Neuronal stem cell (in vitro differentiated cells): ENCODE data around the gene SLC35G6.

ENCODE experiments used
- DNase-seq: peaks from one replicate; pipeline ENCODE4 v3.0.0-alpha.2; 2013; ENCODE audit warnings: low spot score
- H2AFZ ChIP-seq: one replicate; pipeline ENCODE4 v1.6.1; 2013; ENCODE audit warnings: mild to moderate bottlenecking, low read length, inconsistent platforms
- H2AK5ac ChIP-seq: 2 replicates; pipeline ENCODE4 v1.6.1; 2013; ENCODE audit warnings: low read depth, mild to moderate bottlenecking, inconsistent platforms, low read length, moderate library complexity, mixed read lengths
- H2BK120ac ChIP-seq: 2 replicates; pipeline ENCODE4 v1.6.1; 2013; ENCODE audit warnings: low read depth, mild to moderate bottlenecking, inconsistent platforms, low read length, moderate library complexity, mixed read lengths
- H2BK12ac ChIP-seq: one replicate; pipeline ENCODE4 v1.6.1; 2013; ENCODE audit warnings: low read length, inconsistent platforms
- H2BK15ac ChIP-seq: 2 replicates; pipeline ENCODE4 v1.6.1; 2013; ENCODE audit warnings: mild to moderate bottlenecking, low read length, inconsistent platforms, mixed read lengths
- H2BK5ac ChIP-seq: one replicate; pipeline ENCODE4 v1.6.1; 2013; ENCODE audit warnings: inconsistent platforms, mild to moderate bottlenecking, low read length, moderate library complexity
- H3K14ac ChIP-seq: one replicate; pipeline ENCODE4 v1.6.1; 2013; ENCODE audit warnings: low read length, inconsistent platforms
- H3K18ac ChIP-seq: 2 replicates; pipeline ENCODE4 v1.6.1; 2013; ENCODE audit warnings: low read length, inconsistent platforms
- H3K23ac ChIP-seq: 2 replicates; pipeline ENCODE4 v1.6.1; 2013; ENCODE audit warnings: low read depth, mild to moderate bottlenecking, mixed read lengths, low read length, inconsistent platforms; ENCODE audit not compliant: poor library complexity
- H3K27ac ChIP-seq: replicated peaks from 3 replicates; pipeline ENCODE4 v1.5.1; 2013; ENCODE audit warnings: low read length, inconsistent platforms
- H3K27me3 ChIP-seq, 3 experiments: 2 replicates each; pipeline ENCODE4 v1.6.1; 2013; ENCODE audit warnings: low read length in 3 of 3, mild to moderate bottlenecking in 2 of 3, inconsistent platforms in 1 of 3, low read depth in 1 of 3, mixed read lengths in 1 of 3, moderate library complexity in 1 of 3; ENCODE audit not compliant: control insufficient read depth in 3 of 3, insufficient read depth in 3 of 3
- H3K36me3 ChIP-seq, 2 donors: replicated peaks in 1 of 2; 2 replicates each; pipeline ENCODE4 v1.6.1; 2013; ENCODE audit warnings: low read length in 2 of 2; ENCODE audit not compliant: control insufficient read depth in 2 of 2, insufficient read depth in 2 of 2
- H3K4ac ChIP-seq: 2 replicates; pipeline ENCODE4 v1.6.1; 2013; ENCODE audit warnings: inconsistent platforms, mild to moderate bottlenecking, low read length, moderate library complexity
- H3K4me1 ChIP-seq, 2 donors: 1 replicate in 1 of 2; 2 replicates in 1 of 2; pipeline ENCODE4 v1.6.1; 2013; ENCODE audit warnings: low read length in 2 of 2, low read depth in 1 of 2; ENCODE audit not compliant: control insufficient read depth in 2 of 2, insufficient read depth in 1 of 2
- H3K4me2 ChIP-seq: one replicate; pipeline ENCODE4 v1.6.1; 2013; ENCODE audit warnings: mild to moderate bottlenecking, low read length, inconsistent platforms; ENCODE audit not compliant: insufficient read depth, poor library complexity, severe bottlenecking
- H3K4me3 ChIP-seq, 2 donors: 2 replicates each; pipeline ENCODE4 v1.5.1; 2013; ENCODE audit warnings: low read length in 2 of 2, mild to moderate bottlenecking in 2 of 2, inconsistent platforms in 1 of 2, moderate library complexity in 1 of 2
- H3K79me1 ChIP-seq: one replicate; pipeline ENCODE4 v1.6.1; 2013; ENCODE audit warnings: low read depth, mild to moderate bottlenecking, inconsistent platforms, low read length, moderate library complexity
- H3K9ac ChIP-seq: one replicate; pipeline ENCODE4 v1.6.1; 2013; ENCODE audit warnings: mild to moderate bottlenecking, low read depth, low read length, inconsistent platforms; ENCODE audit not compliant: poor library complexity
- H3K9me3 ChIP-seq, 2 donors: replicated peaks in 1 of 2; 2 replicates each; pipeline versions ENCODE3 to v1.6.1; 2013; ENCODE audit warnings: low read length in 2 of 2, mild to moderate bottlenecking in 2 of 2, inconsistent platforms in 1 of 2, low read depth in 1 of 2, mixed read lengths in 1 of 2, moderate library complexity in 1 of 2; ENCODE audit not compliant: control insufficient read depth in 2 of 2, insufficient read depth in 1 of 2
- H4K8ac ChIP-seq: one replicate; pipeline ENCODE4 v1.6.1; 2013; ENCODE audit warnings: low read depth, mild to moderate bottlenecking, inconsistent platforms, low read length, moderate library complexity
- H4K91ac ChIP-seq: one replicate; pipeline ENCODE4 v1.6.1; 2013; ENCODE audit warnings: low read length, low read depth, mild to moderate bottlenecking, inconsistent platforms; ENCODE audit not compliant: poor library complexity
- WGBS, 2 donors: extraction: QIAGEN DNeasy Blood & Tissue Kit; methylation state at CpG; one replicate each; pipeline ENCODE4 v1.1.7; 2013; ENCODE audit warnings: missing lambda C conversion rate in 2 of 2, mixed read lengths in 1 of 2; ENCODE audit not compliant: insufficient read length in 2 of 2, insufficient replicate concordance in 1 of 2; ENCODE audit errors: extremely low coverage in 2 of 2; 5-methylcytosine and 5-hydroxymethylcytosine counted together

Gene SLC35G6

DNA sequence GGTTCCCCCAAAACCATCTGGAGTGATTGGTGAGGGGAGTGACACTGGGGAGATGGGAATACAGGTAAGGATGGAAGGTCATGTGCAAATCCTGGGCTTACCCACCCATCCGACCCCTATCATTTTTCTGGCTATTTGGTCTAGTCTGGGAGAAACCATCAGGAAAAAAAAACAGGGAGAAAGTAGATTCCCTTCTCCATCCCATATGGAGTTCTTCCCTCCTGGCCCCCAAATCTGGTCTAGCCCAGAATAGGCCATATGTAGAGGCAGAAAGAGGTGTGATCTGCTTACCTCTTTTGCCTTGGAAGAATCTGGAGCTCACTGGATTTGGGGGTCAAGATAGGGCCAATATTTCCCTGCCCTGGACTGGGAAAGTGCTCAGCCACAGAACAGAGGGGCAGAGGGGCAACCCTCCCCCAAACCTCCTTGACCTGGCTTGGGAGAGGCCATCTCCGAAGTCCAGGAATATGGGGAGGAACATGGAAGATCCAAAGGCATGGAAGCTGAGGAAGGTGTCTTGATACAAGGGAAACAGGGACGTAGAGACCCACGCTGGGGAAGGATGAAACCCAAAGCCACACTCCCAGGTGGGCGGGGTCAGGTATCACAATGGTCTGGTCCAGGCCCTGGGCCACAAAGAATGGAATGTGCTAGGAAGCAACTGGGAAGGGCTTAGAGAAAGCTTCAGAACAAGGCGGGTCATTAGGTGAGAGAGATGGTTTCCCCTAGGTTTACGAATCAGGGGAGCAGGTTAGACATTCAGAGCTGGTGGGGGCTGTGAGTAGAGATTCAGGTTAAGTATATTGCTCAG, 20.2 kb upstream of the SLC35G6 start:
- peaks cover 5% of the 10 kb centered on the region for H3K79me1 ChIP-seq
- peaks cover 0 to 4% of the 10 kb centered on the region in 2 donors for H3K9me3 ChIP-seq
- H2BK12ac ChIP-seq: no peak overlapping the region
- DNase-seq: no peak
- H2AK5ac ChIP-seq: peak overlapping the region; percentile 98
- no peak overlapping the region for H3K14ac ChIP-seq
- H2BK120ac ChIP-seq: no peak overlapping the region
- no CpG with 5 or more reads among the region's 7 CpGs for whole genome bisulfite sequencing, 2 donors
- no peak overlapping the region for H3K4me3 ChIP-seq
- H3K27ac ChIP-seq: peak overlapping the region; percentile 12
- peaks cover 3 to 30% of the 10 kb centered on the region in 2 donors for H3K36me3 ChIP-seq
- H2AFZ ChIP-seq: no peak overlapping the region
- peak overlapping the region; percentile 49 for H3K18ac ChIP-seq
- H2BK15ac ChIP-seq: no peak overlapping the region
- no peaks in the 10 kb centered on the region for H3K27me3 ChIP-seq
- H3K4me1 ChIP-seq: peaks cover 0 to 10% of the 10 kb centered on the region in 2 donors
- peak overlapping the region; percentile 62 for H2BK5ac ChIP-seq
- no peak overlapping the region for H3K4ac ChIP-seq
- no peak overlapping the region for H4K8ac ChIP-seq
- no peak overlapping the region for H3K23ac ChIP-seq
- no peak overlapping the region for H3K9ac ChIP-seq
- H3K4me2 ChIP-seq: no peak overlapping the region
- no peak overlapping the region for H4K91ac ChIP-seq

DNA sequence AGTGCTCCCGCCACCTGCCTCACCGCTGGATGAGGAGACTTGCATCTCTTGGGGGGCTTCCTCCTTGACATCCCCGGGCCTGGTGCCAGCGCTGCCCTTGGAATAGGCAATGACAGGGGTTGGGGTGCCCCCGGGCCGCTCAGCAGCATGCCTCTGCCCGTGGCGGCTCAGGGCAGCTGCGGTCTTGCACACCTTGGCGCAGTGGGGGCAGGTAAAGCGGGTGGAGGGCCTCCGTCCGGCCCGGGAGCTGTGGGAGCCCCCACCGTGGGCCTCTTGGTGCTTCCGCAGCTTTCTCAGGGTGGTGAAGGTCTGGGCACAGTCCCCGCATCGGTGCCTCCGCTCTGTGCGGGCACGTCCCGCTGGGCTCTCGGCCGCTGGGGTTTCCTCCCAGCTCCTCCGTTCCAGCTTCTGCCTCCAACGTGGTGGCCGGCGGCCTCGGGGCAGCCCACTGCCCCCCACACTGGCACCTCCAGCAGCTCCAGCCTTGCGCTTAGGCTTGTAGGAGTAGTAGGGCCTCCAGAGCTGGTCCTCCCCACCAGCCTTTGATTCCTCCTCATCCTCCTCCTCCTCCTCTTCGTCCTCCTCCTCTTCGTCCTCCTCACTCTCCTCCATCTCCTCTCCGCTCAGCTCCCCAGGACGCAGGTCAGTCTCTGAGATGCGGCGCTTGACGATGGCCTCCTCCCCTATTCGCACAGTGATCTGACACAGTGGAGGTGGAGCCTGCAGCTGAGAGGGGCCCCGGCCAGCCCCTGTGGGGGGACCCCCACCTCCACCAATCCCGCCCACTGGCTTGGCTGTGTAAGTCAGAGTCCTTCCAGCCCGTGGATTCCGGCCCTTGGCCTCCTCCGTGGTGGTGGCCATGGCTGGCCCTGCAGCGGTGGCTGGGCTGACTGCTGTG, 18.5 kb upstream of the SLC35G6 start:
- peak overlapping the region; percentile 98 for H2AK5ac ChIP-seq
- peak overlapping the region; percentile 63 for H2BK15ac ChIP-seq
- H3K36me3 ChIP-seq: peaks cover 5 to 36% of the 10 kb centered on the region in 2 donors
- H2BK120ac ChIP-seq: no peak overlapping the region
- peaks cover 5 to 10% of the 10 kb centered on the region in 2 donors for H3K4me1 ChIP-seq
- peak overlapping the region; percentile 7 for H4K91ac ChIP-seq
- H2AFZ ChIP-seq: no peak overlapping the region
- no peak overlapping the region for H3K27ac ChIP-seq
- H3K9me3 ChIP-seq: no peaks in the 10 kb centered on the region
- 100% methylated on average over 2 of the region's 44 CpGs; no CpG with 5 or more reads in 1 of the 2 donors for WGBS, 2 donors
- no peak overlapping the region for H3K4me3 ChIP-seq
- peak overlapping the region; percentile 75 for H2BK12ac ChIP-seq
- H3K18ac ChIP-seq: peak overlapping the region; percentile 51
- no peak overlapping the region for H2BK5ac ChIP-seq
- no peaks in the 10 kb centered on the region for H3K27me3 ChIP-seq
- no peak overlapping the region for H3K9ac ChIP-seq
- no peak overlapping the region for H3K23ac ChIP-seq
- H3K4ac ChIP-seq: no peak overlapping the region
- H3K4me2 ChIP-seq: no peak overlapping the region
- H4K8ac ChIP-seq: no peak overlapping the region
- no peak for DNase-seq
- peak overlapping the region; percentile 83 for H3K14ac ChIP-seq
- H3K79me1 ChIP-seq: peaks cover 8% of the 10 kb centered on the region

DNA sequence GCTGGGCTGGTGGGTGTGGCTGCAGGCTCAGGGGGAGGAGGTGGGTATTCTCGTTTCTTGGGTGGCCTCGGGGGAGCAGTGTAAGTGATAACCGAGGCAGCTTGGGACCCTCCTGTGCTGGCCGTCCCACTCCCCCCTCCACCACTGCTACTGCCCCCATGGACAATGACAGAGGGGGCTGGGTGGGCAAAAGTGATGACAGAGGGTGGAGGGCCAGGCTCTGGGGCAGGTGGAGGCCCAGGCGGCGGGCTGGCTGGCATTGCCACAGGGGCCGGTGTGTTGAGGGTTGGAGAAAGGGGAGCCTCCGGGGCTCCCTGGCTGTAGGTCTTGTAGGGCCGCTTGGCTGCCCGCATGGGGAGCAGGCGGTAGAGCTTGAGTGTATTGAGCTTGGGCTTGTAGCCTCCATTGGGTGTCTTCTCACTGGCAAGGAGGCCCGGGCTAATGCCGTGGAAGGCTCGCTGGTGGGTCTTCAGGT, 17.8 kb upstream of the SLC35G6 start:
- Histone ChIP-seq H3K4me3 (no peak overlapping the region), H2AK5ac (peak overlapping the region; percentile 26), H2BK15ac (no peak overlapping the region), H4K91ac (no peak overlapping the region), H3K27me3 (no peaks in the 10 kb centered on the region), H3K4ac (no peak overlapping the region), H3K4me1 (peaks cover 7 to 12% of the 10 kb centered on the region in 2 donors), H3K4me2 (no peak overlapping the region), H3K23ac (no peak overlapping the region), H3K9me3 (no peaks in the 10 kb centered on the region), H4K8ac (no peak overlapping the region), H3K27ac (no peak overlapping the region), H2BK120ac (no peak overlapping the region), H2AFZ (no peak overlapping the region), H3K9ac (no peak overlapping the region), H3K14ac (no peak overlapping the region), H2BK12ac (no peak overlapping the region), H3K36me3 (peaks cover 5 to 36% of the 10 kb centered on the region in 2 donors), H2BK5ac (no peak overlapping the region), H3K79me1 (peaks cover 8% of the 10 kb centered on the region), H3K18ac (peak overlapping the region; percentile 35)
- DNase-seq: no peak
- WGBS, 2 donors: no CpG with 5 or more reads among the region's 14 CpGs

DNA sequence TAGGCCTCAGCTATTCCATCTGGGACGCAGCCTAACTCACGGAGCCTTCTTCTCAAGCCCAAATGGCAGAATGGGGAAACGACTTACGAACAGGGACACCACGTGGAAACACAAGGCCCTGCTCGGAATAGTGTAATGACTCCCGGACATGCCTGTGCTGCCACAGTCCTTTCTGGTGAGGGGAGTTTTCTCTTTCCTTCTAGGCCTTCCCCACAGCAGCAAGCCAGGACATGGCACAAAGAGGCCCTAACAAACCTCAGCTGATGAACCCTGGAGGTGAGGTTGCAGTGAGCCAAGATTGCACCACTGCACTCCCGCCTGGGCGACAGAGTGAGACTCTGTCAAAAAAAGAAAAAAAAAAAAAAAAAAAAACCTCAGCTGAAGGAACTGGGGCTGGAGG, 17.2 kb upstream of the SLC35G6 start:
- peaks cover 8% of the 10 kb centered on the region for H3K79me1 ChIP-seq
- H3K4me1 ChIP-seq: peaks cover 7 to 14% of the 10 kb centered on the region in 2 donors
- no peak overlapping the region for H3K23ac ChIP-seq
- no peak overlapping the region for H4K91ac ChIP-seq
- no peak overlapping the region for H2BK5ac ChIP-seq
- H3K27me3 ChIP-seq: no peaks in the 10 kb centered on the region
- H3K18ac ChIP-seq: no peak overlapping the region
- H3K4me2 ChIP-seq: no peak overlapping the region
- peaks cover 5 to 36% of the 10 kb centered on the region in 2 donors for H3K36me3 ChIP-seq
- no peak overlapping the region for H3K4ac ChIP-seq
- no peak overlapping the region for H2BK15ac ChIP-seq
- no peak overlapping the region for H3K14ac ChIP-seq
- no peak overlapping the region for H2BK12ac ChIP-seq
- H2AFZ ChIP-seq: no peak overlapping the region
- H3K27ac ChIP-seq: no peak overlapping the region
- DNase-seq: no peak
- no peaks in the 10 kb centered on the region for H3K9me3 ChIP-seq
- H4K8ac ChIP-seq: peak overlapping the region; percentile 0
- no peak overlapping the region for H2BK120ac ChIP-seq
- no CpG with 5 or more reads among the region's 9 CpGs for WGBS, 2 donors
- H2AK5ac ChIP-seq: no peak overlapping the region
- H3K4me3 ChIP-seq: no peak overlapping the region
- no peak overlapping the region for H3K9ac ChIP-seq
